Measurements from ENCODE around the gene CCDC27. TPM values are rescaled to one million over a fixed set of nuclear protein-coding genes. Genes with fewer than 3 reads are reported as not detected.

The CCDC27 gene
- total RNA-seq, 6 donors from 2014 or later = not detected

GRCh38 chr1:3740752-3741151 is 11.5 kb upstream of the CCDC27 start:
- H3K9me3 ChIP-seq = no peaks in the 10 kb centered on the region
- no peak overlapping the region for H3K4me3 ChIP-seq
- ATAC-seq (ENCODE audit: low FRiP score in 2 of 2) = no peak
- 89 to 94% methylated on average over 11 to 13 of the region's 13 CpGs for WGBS, 2 donors
- DNase-seq = no peak
- H3K4me1 ChIP-seq = peaks cover 0 to 13% (median 1%) of the 10 kb centered on the region in 4 donors
- no peak overlapping the region for H3K27ac ChIP-seq
- peaks cover 9 to 71% (median 39%) of the 10 kb centered on the region in 4 donors for H3K36me3 ChIP-seq
- H3K27me3 ChIP-seq = no peaks in the 10 kb centered on the region
- no peak for TF ChIP-seq CTCF (IDR thresholded peaks at IDR 0.05)
- TF ChIP-seq POLR2AphosphoS5 (IDR thresholded peaks at IDR 0.05) = no peak
- no peak for TF ChIP-seq POLR2A (IDR thresholded peaks at IDR 0.05)
- no peak for TF ChIP-seq EP300 (IDR thresholded peaks at IDR 0.05)

GRCh38 chr1:3741566-3742438 is 10.4 kb upstream of the CCDC27 start:
- no peak for DNase-seq
- 92 to 93% methylated on average over 13 to 22 of the region's 22 CpGs for WGBS, 2 donors
- no peak overlapping the region for H3K4me3 ChIP-seq

GRCh38 chr1:3742439-3743298 is 9.6 kb upstream of the CCDC27 start:
- peaks cover 9 to 54% (median 27%) of the 10 kb centered on the region in 4 donors for H3K36me3 ChIP-seq
- WGBS, 2 donors = 88 to 93% methylated on average over 20 to 24 of the region's 24 CpGs

More at GRCh38 chr1:3741566-3742438, 10.4 kb upstream of the CCDC27 start:
- Histone ChIP-seq H3K9me3 (no peaks in the 10 kb centered on the region), H3K4me1 (peaks cover 7 to 23% (median 12%) of the 10 kb centered on the region in 4 donors), H3K27me3 (no peaks in the 10 kb centered on the region), H3K36me3 (peaks cover 9 to 63% (median 34%) of the 10 kb centered on the region in 4 donors), H3K27ac (no peak overlapping the region)
- TF ChIP-seq CTCF (IDR thresholded peaks at IDR 0.05) = no peak
- no peak for TF ChIP-seq POLR2AphosphoS5 (IDR thresholded peaks at IDR 0.05)
- no peak for TF ChIP-seq EP300 (IDR thresholded peaks at IDR 0.05)
- TF ChIP-seq POLR2A (IDR thresholded peaks at IDR 0.05) = no peak
- peak in 1 of 2 donors; percentile 9 for ATAC-seq (ENCODE audit: low FRiP score in 2 of 2)

GRCh38 chr1:3743421-3743820 is 8.8 kb upstream of the CCDC27 start:
- WGBS, 2 donors = 69 to 74% methylated on average over 4 of the region's 4 CpGs
- no peak overlapping the region for H3K27ac ChIP-seq

More at GRCh38 chr1:3742439-3743298, 9.6 kb upstream of the CCDC27 start:
- Histone ChIP-seq H3K4me1 (peaks cover 10 to 28% (median 16%) of the 10 kb centered on the region in 4 donors), H3K27ac (no peak overlapping the region), H3K27me3 (no peaks in the 10 kb centered on the region), H3K4me3 (no peak overlapping the region), H3K9me3 (no peaks in the 10 kb centered on the region)
- no peak for TF ChIP-seq EP300 (IDR thresholded peaks at IDR 0.05)
- no peak for TF ChIP-seq POLR2AphosphoS5 (IDR thresholded peaks at IDR 0.05)
- TF ChIP-seq POLR2A (IDR thresholded peaks at IDR 0.05) = no peak
- TF ChIP-seq CTCF (IDR thresholded peaks at IDR 0.05) = no peak
- no peak for DNase-seq
- no peak for ATAC-seq (ENCODE audit: low FRiP score in 2 of 2)

More at GRCh38 chr1:3743421-3743820, 8.8 kb upstream of the CCDC27 start:
- Histone ChIP-seq H3K27me3 (no peaks in the 10 kb centered on the region), H3K36me3 (peaks cover 4 to 47% (median 21%) of the 10 kb centered on the region in 4 donors), H3K4me3 (no peak overlapping the region), H3K9me3 (no peaks in the 10 kb centered on the region), H3K4me1 (peaks cover 11 to 34% (median 20%) of the 10 kb centered on the region in 4 donors)
- DNase-seq (no peak), ATAC-seq (ENCODE audit: low FRiP score in 2 of 2) (no peak)
- TF ChIP-seq EP300 (IDR thresholded peaks at IDR 0.05) (no peak), CTCF (IDR thresholded peaks at IDR 0.05) (no peak), POLR2AphosphoS5 (IDR thresholded peaks at IDR 0.05) (no peak), POLR2A (IDR thresholded peaks at IDR 0.05) (no peak)
